K562 (cell line): Measurements from ENCODE around the gene PSME1. TPM values are rescaled to one million over a fixed set of nuclear protein-coding genes. Genes with fewer than 3 reads are reported as not detected.

ENCODE experiments used
- CLOCK ChIP-seq: fragments of 250-450 bp; sonication (Bioruptor Pico); IDR thresholded peaks from 2 replicates; pipeline ENCODE4 v1.4.0; 2020; ENCODE audit warnings: mild to moderate bottlenecking, moderate library complexity, borderline replicate concordance
- GTF3C2 ChIP-seq: IDR thresholded peaks from 3 replicates; pipeline ENCODE4 v1.6.1; 2011; ENCODE audit warnings: borderline replicate concordance, mild to moderate bottlenecking, moderate library complexity; ENCODE audit not compliant: insufficient read length; ENCODE audit errors: extremely low read depth
- HDAC3 ChIP-seq: fragments of 450-650 bp; IDR thresholded peaks from 2 replicates; pipeline ENCODE4 v1.6.1; 2018; ENCODE audit warnings: borderline replicate concordance, mild to moderate bottlenecking, moderate library complexity; ENCODE audit not compliant: partially characterized antibody
- KAT2B ChIP-seq: IDR thresholded peaks from one replicate; pipeline ENCODE4 v1.6.1; 2012; ENCODE audit warnings: low read depth, mild to moderate bottlenecking, control low read depth, inconsistent platforms, low read length, moderate library complexity
- SIN3A ChIP-seq, 2 experiments: fragments of 150-350 bp in 1 of 2; IDR thresholded peaks; 2 replicates each; pipeline ENCODE4 v1.6.1; 2011 to 2016; ENCODE audit warnings: borderline replicate concordance in 2 of 2, low read depth in 2 of 2, low read length in 2 of 2, mild to moderate bottlenecking in 2 of 2, moderate library complexity in 2 of 2; ENCODE audit not compliant: control insufficient read depth in 1 of 2
- SMARCB1 ChIP-seq: IDR thresholded peaks from 2 replicates; pipeline ENCODE4 v1.6.1; 2011; ENCODE audit warnings: improper control_type of control experiment, low read depth; ENCODE audit not compliant: insufficient read length
- polyA plus RNA-seq, 8 experiments: library from polyadenylated mRNA; depleted of rRNA in 4 of 8; stranded (reverse) in 5 of 8; unstranded in 3 of 8; fragments of >200 nt; fragmentation: Nextera tagmentation in 2 of 8; fragmentation: Illumina TruSeq in 1 of 8; extraction: Ambion mirVana in 2 of 8; extraction: Trizol in 1 of 8; gene quantifications; 2 replicates each; pipeline versions ENCODE4 v1.2.1 to v1.2.3, GENCODE V29; 2011 to 2014; ENCODE audit warnings: inconsistent platforms in 1 of 8, missing spikeins in 1 of 8
- total RNA-seq, 7 experiments: library from RNA; depleted of rRNA in 6 of 7; stranded (reverse); fragments of >200 nt in 6 of 7; fragmentation: Illumina TruSeq in 2 of 7; extraction: Trizol in 2 of 7; gene quantifications; 2 replicates each; pipeline versions ENCODE4 v1.2.1 to v1.2.3, GENCODE V29; 2011 to 2021; ENCODE audit warnings: low replicate concordance in 1 of 7

The PSME1 gene
- total and polyA plus RNA-seq, 9 of the 15 experiments (the other 6 are each of a cell fraction or from before 2014, with no cell fraction given): 20.3 to 180 (median 67.5) TPM

GRCh38 chr14:24092505-24093206 lies 43.3 kb upstream of the PSME1 start (continued):
- no peak for TF ChIP-seq HDAC3
- no peak for TF ChIP-seq SIN3A (IDR thresholded peaks at IDR 0.05; ENCODE audit: borderline replicate concordance in 2 of 2, control insufficient read depth in 1 of 2, low read depth in 2 of 2, low read length in 2 of 2)
- no peak for TF ChIP-seq KAT2B
- no peak for TF ChIP-seq GTF3C2
- TF ChIP-seq CLOCK (CRISPR knock-in tag): no peak
- no peak for TF ChIP-seq SMARCB1
